Esophagus muscularis mucosa (tissue), 4 donors: ENCODE results near the gene BEND6. TPM values are rescaled to one million over a fixed set of nuclear protein-coding genes. Genes with fewer than 3 reads are reported as not detected.

Source experiments
- DNase-seq: peaks from one replicate; pipeline ENCODE4 v3.0.0-alpha.2; 2017; ENCODE audit errors: extremely low spot score
- H3K27ac ChIP-seq, 4 donors: fragments of 200-600 bp; sonication (generic); replicated peaks in 1 of 4; 1 replicate in 3 of 4; 2 replicates in 1 of 4; pipeline ENCODE4 v1.5.1; 2016 to 2019; ENCODE audit warnings: mild to moderate bottlenecking in 1 of 4
- H3K27me3 ChIP-seq, 4 donors: fragments of 200-600 bp; sonication (generic); one replicate each; pipeline versions ENCODE4 v1.5.1 to v1.6.0; 2016 to 2019
- H3K36me3 ChIP-seq, 4 donors: fragments of 200-600 bp; sonication (generic); one replicate each; pipeline ENCODE4 v1.5.1; 2016 to 2019
- H3K4me1 ChIP-seq, 4 donors: fragments of 200-600 bp; sonication (generic); one replicate each; pipeline ENCODE4 v1.5.1; 2016 to 2019
- H3K4me3 ChIP-seq, 4 donors: fragments of 200-600 bp; sonication (generic); 1 replicate in 2 of 4; 2 replicates in 2 of 4; pipeline ENCODE4 v1.5.1; 2016 to 2019; ENCODE audit warnings: mild to moderate bottlenecking in 4 of 4, moderate library complexity in 1 of 4
- H3K9me3 ChIP-seq, 4 donors: fragments of 200-600 bp; sonication (generic); 1 replicate in 3 of 4; 2 replicates in 1 of 4; pipeline ENCODE4 v1.5.1; 2016 to 2019
- EP300 ChIP-seq: sonication (generic); formaldehyde crosslinking; IDR thresholded peaks from one replicate; pipeline ENCODE4 v1.6.1; 2017; ENCODE audit warnings: antibody characterized with exemption
- POLR2A ChIP-seq: fragments of 450-650 bp; IDR thresholded peaks from one replicate; pipeline ENCODE4 v1.6.1; 2017; ENCODE audit warnings: antibody characterized with exemption, moderate library complexity, mild to moderate bottlenecking, low read depth
- POLR2AphosphoS5 ChIP-seq, 2 donors: sonication (generic); formaldehyde crosslinking; IDR thresholded peaks; one replicate each; pipeline ENCODE4 v1.6.1; 2017; ENCODE audit warnings: antibody characterized with exemption in 2 of 2
- WGBS: methylation state at CpG from one replicate; pipeline ENCODE4 v1.1.5; 2018; 5-methylcytosine and 5-hydroxymethylcytosine counted together
- intact Hi-C: fragments of 100-400 bp; cut with DNase I; formaldehyde crosslinking; loops from one replicate; pipeline ENCODE4 v1.15.1; 2023
- total RNA-seq, 4 donors: library from RNA; depleted of rRNA; stranded (reverse); fragments of >200 nt; gene quantifications; one replicate each; pipeline versions ENCODE4 v1.1.0 to v1.2.1, GENCODE V29; 2016
- TF ChIP-seq, protein P1 (sequence below), 3 experiments: fragments of 200-600 bp in 2 of 3; fragments of 450-650 bp in 1 of 3; sonication (generic) in 2 of 3; IDR thresholded peaks; one replicate each; pipeline ENCODE4 v1.5.1; 2017 to 2019; ENCODE audit warnings: antibody characterized with exemption in 3 of 3, mild to moderate bottlenecking in 2 of 3, moderate library complexity in 1 of 3

Gene BEND6
- total RNA-seq, 4 donors from 2014 or later: 0.45 to 1.7 (median 1.5) TPM

DNA sequence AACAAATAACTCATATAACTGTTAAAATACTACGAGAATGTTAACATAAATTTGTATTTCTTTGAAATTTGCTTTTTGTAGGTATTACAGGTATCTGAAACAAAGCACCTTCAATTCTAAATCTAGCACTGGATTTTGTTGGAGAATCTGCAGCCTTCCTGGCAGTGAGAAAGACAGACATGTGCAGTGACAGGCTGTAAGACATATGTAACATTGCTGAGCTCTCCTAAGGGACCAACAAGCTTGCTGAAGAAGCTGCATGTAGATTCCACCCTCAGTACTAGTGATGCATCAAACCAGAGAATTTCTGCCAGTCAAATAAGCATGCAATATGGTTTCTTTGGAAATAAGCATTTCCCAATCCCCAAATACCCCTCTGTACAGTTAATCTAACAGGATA, 71.1 kb downstream of the BEND6 start:
- TF ChIP-seq POLR2AphosphoS5 (IDR thresholded peaks at IDR 0.05): no peak
- TF ChIP-seq, protein P1, sequence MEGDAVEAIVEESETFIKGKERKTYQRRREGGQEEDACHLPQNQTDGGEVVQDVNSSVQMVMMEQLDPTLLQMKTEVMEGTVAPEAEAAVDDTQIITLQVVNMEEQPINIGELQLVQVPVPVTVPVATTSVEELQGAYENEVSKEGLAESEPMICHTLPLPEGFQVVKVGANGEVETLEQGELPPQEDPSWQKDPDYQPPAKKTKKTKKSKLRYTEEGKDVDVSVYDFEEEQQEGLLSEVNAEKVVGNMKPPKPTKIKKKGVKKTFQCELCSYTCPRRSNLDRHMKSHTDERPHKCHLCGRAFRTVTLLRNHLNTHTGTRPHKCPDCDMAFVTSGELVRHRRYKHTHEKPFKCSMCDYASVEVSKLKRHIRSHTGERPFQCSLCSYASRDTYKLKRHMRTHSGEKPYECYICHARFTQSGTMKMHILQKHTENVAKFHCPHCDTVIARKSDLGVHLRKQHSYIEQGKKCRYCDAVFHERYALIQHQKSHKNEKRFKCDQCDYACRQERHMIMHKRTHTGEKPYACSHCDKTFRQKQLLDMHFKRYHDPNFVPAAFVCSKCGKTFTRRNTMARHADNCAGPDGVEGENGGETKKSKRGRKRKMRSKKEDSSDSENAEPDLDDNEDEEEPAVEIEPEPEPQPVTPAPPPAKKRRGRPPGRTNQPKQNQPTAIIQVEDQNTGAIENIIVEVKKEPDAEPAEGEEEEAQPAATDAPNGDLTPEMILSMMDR (IDR thresholded peaks at IDR 0.05): no peak
- TF ChIP-seq POLR2A: no peak
- TF ChIP-seq EP300: no peak
- intact Hi-C loops: no loop called here
- Histone ChIP-seq H3K9me3 (peaks cover 0 to 20% (median 11%) of the 10 kb centered on the region in 4 donors), H3K36me3 (no peaks in the 10 kb centered on the region), H3K4me1 (no peaks in the 10 kb centered on the region), H3K27me3 (no peaks in the 10 kb centered on the region), H3K4me3 (no peak overlapping the region), H3K27ac (no peak overlapping the region)
- no peak for DNase-seq
- WGBS: 93% methylated on average over 1 of the region's 1 CpG

GRCh38 chr6:57027301-57027700, 72.4 kb downstream of the BEND6 start:
- Histone ChIP-seq H3K4me1 (no peaks in the 10 kb centered on the region), H3K4me3 (no peak overlapping the region), H3K27me3 (no peaks in the 10 kb centered on the region), H3K27ac (no peak overlapping the region), H3K9me3 (peaks cover 0 to 20% (median 11%) of the 10 kb centered on the region in 4 donors), H3K36me3 (no peaks in the 10 kb centered on the region)
- DNase-seq: no peak
- TF ChIP-seq, protein P1 (IDR thresholded peaks at IDR 0.05): no peak
- no peak for TF ChIP-seq EP300
- WGBS: 91% methylated on average over 3 of the region's 3 CpGs
- intact Hi-C loops: no loop called here

- H3K27ac ChIP-seq: no peak overlapping the region
- no peaks in the 10 kb centered on the region for H3K4me1 ChIP-seq
- no peak overlapping the region for H3K4me3 ChIP-seq
- 97% methylated on average over 9 of the region's 9 CpGs for WGBS
- H3K9me3 ChIP-seq: peaks cover 0 to 19% (median 10%) of the 10 kb centered on the region in 4 donors
- intact Hi-C loops: no loop called here
- no peaks in the 10 kb centered on the region for H3K36me3 ChIP-seq
- TF ChIP-seq EP300 (no peak), POLR2A (no peak), POLR2AphosphoS5 (IDR thresholded peaks at IDR 0.05) (no peak)
- TF ChIP-seq, protein P1 (IDR thresholded peaks at IDR 0.05): no peak
- H3K27me3 ChIP-seq: no peaks in the 10 kb centered on the region
- DNase-seq: no peak
These were observed 74.3 kb downstream of the BEND6 start for GRCh38 chr6:57029213-57029612.

- Histone ChIP-seq H3K4me1 (no peaks in the 10 kb centered on the region), H3K27ac (no peak overlapping the region), H3K27me3 (no peaks in the 10 kb centered on the region), H3K9me3 (no peaks in the 10 kb centered on the region), H3K4me3 (no peak overlapping the region), H3K36me3 (no peaks in the 10 kb centered on the region)
- intact Hi-C loops: no loop called here
- DNase-seq: no peak
- 90% methylated on average over 3 of the region's 3 CpGs for WGBS
- TF ChIP-seq, protein P1 (IDR thresholded peaks at IDR 0.05): no peak
These were observed 78.3 kb downstream of the BEND6 start for GRCh38 chr6:57033228-57033627.

DNA sequence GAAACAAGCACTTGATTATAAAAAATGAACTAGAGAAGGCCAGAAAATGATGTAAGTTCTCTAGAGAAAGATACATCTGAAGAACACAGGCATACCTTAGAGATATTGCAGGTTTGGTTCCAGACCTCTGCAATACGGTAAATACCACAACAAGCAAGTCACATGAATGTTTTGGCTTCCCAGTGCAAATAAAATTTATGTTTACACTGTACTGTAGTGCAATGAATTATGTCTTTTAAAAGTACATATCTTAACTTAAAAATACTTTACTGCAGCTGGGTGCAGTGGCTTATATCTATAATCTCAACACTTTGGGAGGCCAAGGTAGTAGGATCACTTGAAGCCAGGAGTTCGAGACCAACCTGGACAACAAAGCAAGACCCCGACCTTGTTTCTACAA, 80.6 kb downstream of the BEND6 start:
- no peak overlapping the region for H3K4me3 ChIP-seq
- H3K4me1 ChIP-seq: no peaks in the 10 kb centered on the region
- intact Hi-C loops: no loop called here
- no peak overlapping the region for H3K27ac ChIP-seq
- H3K36me3 ChIP-seq: no peaks in the 10 kb centered on the region
- 50% methylated on average over 3 of the region's 3 CpGs for WGBS
- DNase-seq: no peak
- H3K9me3 ChIP-seq: no peaks in the 10 kb centered on the region
- peaks cover 0 to 8% (median 0%) of the 10 kb centered on the region in 4 donors for H3K27me3 ChIP-seq
- TF ChIP-seq, protein P1 (IDR thresholded peaks at IDR 0.05): no peak
- TF ChIP-seq EP300: no peak
- TF ChIP-seq POLR2AphosphoS5 (IDR thresholded peaks at IDR 0.05): no peak
- TF ChIP-seq POLR2A: no peak
